ENCODE data around the gene UST.

- TF ChIP-seq CTCF (conservative IDR thresholded peaks at IDR 0.05; ENCODE audit: low read depth, low read length): no peak
- TF ChIP-seq EZH2phosphoT487 (IDR thresholded peaks at IDR 0.05; ENCODE audit: borderline replicate concordance, low read length): no peak
- TF ChIP-seq EZH2 (IDR thresholded peaks at IDR 0.05; ENCODE audit: low read length, unreplicated experiment): no peak
These were observed 253.2 kb downstream of the UST start for GRCh38 chr6:148999929-149000468.
